ENCODE measurements around the gene E2F7. TPM values are rescaled to one million over a fixed set of nuclear protein-coding genes. Genes with fewer than 3 reads are reported as not detected.
"Not testable (repeated sequence)": the region's sequence is repeated elsewhere in the genome, so short reads cannot be mapped to it uniquely, and the experiment has no call there.

Gene E2F7, protein sequence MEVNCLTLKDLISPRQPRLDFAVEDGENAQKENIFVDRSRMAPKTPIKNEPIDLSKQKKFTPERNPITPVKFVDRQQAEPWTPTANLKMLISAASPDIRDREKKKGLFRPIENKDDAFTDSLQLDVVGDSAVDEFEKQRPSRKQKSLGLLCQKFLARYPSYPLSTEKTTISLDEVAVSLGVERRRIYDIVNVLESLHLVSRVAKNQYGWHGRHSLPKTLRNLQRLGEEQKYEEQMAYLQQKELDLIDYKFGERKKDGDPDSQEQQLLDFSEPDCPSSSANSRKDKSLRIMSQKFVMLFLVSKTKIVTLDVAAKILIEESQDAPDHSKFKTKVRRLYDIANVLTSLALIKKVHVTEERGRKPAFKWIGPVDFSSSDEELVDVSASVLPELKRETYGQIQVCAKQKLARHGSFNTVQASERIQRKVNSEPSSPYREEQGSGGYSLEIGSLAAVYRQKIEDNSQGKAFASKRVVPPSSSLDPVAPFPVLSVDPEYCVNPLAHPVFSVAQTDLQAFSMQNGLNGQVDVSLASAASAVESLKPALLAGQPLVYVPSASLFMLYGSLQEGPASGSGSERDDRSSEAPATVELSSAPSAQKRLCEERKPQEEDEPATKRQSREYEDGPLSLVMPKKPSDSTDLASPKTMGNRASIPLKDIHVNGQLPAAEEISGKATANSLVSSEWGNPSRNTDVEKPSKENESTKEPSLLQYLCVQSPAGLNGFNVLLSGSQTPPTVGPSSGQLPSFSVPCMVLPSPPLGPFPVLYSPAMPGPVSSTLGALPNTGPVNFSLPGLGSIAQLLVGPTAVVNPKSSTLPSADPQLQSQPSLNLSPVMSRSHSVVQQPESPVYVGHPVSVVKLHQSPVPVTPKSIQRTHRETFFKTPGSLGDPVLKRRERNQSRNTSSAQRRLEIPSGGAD
- under 1 TPM; 0.16 to 0.47 TPM for total RNA-seq
- long read RNA-seq = 0 reads

DNA sequence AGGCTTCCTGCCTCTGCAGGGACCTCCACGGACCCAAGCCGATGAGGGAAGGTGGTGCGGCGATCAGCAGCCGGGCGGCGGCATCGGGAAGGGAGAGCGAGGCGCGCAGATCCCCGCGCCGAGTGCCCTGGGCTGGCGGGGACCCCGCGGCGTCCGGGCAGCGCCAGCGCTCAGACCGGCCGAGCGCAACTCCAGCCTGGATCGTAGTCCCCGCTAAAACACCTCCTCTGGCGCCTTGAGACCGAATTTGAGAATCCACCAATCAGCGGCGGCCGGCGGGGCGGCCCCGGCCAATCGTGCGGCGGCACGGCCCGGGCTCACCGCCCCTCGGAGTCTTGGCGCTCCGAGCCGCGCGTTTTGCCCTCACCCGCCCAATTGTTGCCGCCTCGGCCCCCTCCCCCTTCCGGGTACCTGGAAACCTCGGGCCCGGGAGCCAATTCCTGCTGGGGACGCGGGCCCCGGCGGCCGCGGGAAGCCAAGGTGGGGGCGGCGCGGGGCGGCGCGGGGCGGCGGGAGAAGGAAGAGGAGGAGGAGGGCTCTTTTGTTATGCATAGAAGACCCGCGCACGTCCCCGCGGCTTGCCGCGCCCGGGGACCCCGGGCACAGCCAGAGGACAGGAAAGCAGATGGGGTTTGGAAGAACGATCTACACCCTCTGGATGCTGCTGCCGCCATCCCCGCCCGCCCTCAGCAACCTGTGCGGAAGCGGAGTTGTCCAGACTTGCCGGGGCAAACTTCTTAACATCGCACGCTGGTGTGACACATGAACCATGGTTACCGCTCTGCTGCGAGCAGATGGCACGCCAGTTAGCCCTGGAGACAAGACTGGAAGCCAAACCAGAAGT, at the start of gene E2F7:
Gene E2F7 (minus strand): TSS at position 209 of the 844 bp plus-strand sequence. CDS start 934 bp downstream, outside the sequence.
- peak; percentile 99 for ATAC-seq
- intact Hi-C loops (cut with DNase I) = no loop called here
- DNase-seq = peak; percentile 89

DNA sequence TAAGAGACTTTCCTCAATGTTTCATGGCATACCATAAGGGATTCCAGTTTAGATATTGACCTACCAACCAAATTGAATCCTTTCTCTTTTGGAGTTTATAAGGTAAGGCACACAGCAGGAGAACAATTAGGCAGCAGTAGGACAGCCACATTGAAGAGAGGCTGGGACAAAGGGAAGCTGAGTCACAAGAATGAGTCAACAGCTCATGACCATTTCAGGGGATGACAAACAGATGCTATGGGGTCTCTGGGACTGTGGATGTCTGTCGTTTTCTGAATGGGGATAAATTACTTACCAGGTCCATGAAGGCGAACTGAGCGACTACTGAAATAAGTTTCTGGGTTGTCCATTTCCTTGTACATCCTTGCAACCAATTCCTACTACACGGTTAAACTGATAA, 48.6 kb upstream of the E2F7 start:
- ATAC-seq = no peak
- intact Hi-C loops (cut with DNase I) = no loop called here
- DNase-seq = no peak

DNA sequence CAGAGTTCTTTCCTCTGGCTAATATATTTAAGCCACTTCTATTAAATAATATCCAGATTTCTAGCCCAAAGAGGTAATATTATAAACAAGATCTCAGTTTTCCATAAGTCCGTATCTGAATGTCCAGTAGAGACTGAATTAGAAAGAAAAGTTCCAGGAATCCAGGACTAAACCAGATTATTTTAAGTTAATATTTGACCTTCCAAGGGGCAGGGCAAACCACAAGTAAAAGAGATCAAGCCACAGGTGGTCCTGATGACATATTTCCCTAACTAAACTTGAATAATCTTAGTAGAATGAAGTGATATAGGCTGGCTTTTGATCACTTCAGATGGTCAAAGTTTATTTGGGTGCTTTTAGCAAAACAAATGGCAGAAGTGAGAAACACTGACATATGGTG, 43.3 kb upstream of the E2F7 start:
- intact Hi-C loops (cut with DNase I) = no loop called here
- no peak for DNase-seq
- no peak for ATAC-seq

DNA sequence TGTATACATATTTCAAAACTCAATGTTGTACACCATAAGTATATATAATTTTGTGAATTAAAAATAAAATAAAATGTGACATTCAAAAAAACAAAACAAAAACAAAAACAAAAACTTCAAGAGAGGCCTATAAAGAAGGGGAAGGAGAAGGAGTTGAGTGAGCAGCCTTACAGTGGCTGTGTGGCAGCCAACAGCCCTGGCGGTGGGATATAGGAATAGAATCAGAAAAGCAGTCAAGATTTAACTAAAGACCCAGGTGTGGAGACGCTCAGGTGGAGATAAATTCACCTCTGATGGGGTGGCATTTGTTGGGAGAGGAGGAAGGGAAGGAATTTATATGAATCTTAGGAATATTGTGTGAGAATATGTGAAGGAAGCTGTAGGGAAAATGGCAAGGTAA, 41.8 kb upstream of the E2F7 start:
- ATAC-seq (no peak), DNase-seq (no peak)
- intact Hi-C loops (cut with DNase I) = no loop called here

DNA sequence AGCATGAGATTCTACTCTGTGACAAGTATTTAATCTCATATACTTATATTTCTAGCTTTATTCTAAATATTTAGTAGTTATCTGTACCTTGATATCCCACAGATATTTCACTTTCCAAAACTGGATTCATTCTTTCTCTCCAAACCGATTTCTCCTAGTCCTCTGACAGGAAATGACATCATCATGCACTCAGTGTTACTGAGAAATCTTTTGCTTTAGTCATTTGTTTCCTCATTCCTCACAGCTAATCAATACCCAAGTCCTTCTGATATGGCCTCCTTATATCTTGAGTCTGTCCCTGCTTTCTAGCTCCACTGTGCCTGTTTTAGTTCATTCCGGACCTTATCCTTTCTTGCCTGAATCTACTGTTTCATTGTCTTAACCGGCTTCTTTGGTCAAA, 39.4 kb upstream of the E2F7 start:
- no peak for DNase-seq
- ATAC-seq = no peak
- intact Hi-C loops (cut with DNase I) = no loop called here

DNA sequence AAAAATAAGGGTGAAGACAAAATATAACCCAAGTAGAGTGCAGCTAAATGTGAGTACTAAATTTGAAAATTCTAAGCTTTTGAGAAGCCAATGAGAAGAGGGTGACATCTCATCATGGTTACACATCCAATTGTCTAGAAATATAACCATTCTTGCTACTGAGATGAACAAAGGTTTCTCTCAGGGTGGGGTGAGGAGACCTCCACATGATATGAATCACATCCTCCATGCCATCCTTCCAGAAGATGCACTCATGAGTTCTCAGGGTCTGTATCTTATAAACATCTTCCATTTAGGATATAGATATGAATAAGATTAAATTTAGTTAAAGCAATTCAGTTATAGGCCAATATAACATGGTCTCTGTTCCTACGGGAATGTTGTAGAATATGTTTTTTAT, 38.9 kb upstream of the E2F7 start:
- ATAC-seq = no peak
- intact Hi-C loops (cut with DNase I) = no loop called here
- DNase-seq = no peak

DNA sequence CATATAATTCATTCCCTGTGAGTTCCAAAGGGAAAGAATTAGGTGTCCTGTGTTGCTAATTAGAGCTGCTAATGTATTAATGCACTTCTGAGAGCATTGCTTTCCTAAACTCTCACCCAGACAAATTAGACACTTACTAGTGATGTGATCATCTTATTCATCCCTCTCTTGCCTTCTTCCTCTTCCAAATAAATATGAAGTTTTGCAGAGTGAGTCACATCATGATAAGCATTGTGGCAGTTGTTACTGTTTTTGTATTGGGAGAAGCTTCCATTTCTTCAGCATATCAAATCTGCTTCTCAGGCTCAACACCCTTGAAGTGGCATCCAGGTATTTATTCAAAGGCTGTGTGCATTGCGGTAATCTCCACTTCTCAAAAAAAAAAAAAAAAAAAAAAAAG, 37.3 kb upstream of the E2F7 start:
- no peak for ATAC-seq

DNA sequence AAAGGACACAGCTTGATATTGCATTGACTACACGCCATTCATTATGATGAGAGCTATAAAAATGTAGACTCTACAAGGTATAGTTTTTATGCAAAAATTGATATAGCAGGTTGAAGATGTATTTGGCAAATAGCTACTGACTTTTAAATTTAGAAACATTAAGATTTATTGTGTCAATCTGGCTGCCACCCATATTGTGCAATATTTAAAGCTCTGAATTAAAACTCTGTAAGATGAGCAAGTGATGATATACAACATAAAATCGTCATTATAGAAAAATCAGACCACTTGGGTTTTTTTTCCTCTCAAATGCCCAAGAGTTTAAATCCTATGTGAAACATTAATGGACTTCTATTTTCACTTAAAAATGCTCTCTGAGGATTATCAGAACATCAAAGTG, 36.8 kb upstream of the E2F7 start:
- intact Hi-C loops (cut with DNase I) = no loop called here
- ATAC-seq (no peak), DNase-seq (no peak)

More for the DNA sequence above, 37.3 kb upstream of the E2F7 start:
- no peak for DNase-seq
- intact Hi-C loops (cut with DNase I) = no loop called here

DNA sequence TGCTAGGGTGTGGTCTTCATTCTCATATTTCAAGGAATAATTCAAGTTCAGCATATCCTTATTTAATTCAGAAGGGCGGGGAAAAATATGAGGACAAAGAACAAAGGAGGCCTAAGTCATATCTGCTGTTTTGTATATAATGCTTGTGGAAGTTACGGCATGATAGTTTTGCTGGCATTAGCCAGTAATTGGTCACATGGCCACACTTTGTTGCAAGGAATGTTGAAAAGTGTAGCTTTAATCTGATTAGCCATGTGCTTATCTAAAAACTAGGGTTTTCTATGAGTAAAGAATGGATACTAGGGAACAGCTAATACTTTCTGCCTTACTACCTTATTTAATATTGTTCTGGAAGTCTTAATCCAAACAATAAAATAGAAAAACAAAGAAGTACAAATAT, 34.4 kb upstream of the E2F7 start:
- ATAC-seq (no peak), DNase-seq (no peak)
- intact Hi-C loops (cut with DNase I) = no loop called here

DNA sequence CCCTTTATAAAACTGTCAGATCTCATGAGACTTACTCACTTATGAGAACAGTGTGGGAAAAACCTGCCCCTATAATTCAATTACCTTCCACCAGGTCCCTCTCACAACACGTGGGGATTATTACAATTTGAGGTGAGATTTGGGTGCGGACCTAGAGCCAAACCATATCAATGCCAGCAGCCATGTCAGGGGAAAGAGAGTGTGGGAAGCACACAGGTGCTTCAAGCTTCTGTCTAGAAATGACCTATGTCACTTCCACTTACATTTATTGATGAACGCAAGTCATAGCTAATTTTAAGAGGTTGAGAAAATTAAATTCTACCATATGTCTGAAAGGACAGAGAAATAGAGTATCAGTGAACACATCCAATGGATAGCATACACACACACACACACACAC, 32.5 kb upstream of the E2F7 start:
- ATAC-seq (no peak), DNase-seq (no peak)
- intact Hi-C loops (cut with DNase I) = no loop called here

DNA sequence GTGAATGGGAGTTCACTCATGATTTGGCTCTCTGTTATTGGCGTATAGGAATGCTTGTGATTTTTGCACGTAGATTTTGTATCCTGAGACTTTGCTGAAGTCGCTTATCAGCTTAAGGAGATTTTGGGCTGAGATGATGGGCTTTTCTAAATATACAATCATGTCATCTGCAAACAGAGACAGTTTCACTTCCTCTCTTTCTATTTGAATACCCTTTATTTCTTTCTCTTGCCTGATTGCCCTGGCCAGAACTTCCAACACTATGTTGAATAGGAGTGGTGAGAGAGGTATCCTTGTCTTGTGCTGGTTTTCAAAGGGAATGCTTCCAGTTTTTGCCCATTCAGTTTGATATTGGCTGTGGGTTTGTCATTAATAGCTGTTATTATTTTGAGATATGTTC, 26.9 kb upstream of the E2F7 start:
- intact Hi-C loops (cut with DNase I); ATAC-seq; DNase-seq: not testable (repeated sequence)

DNA sequence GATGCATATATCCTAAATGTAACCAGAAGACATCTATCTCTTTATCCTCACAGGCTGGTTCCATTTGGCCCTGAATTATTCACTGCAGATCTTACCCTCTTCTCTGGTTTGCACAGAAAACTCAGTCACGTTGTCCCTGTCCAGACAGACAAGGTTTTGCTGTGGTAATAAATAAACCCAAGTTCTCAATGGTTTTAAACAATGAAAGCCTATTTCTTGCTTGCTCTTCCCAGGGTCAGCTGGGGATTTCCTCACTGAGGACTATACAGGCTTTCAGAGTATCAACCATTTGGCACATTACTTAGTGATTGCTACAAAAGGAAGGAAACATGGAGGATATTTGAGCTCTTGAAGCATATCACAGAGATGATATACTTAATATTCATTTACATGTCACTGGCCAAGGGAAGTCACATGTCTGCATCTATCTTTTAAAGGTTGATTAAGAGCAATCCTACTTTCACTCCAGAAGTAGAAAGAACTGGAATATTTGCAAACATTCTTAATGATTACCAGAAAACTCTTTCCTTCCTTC, 24.4 kb upstream of the E2F7 start:
- no peak for DNase-seq
- ATAC-seq = no peak
- intact Hi-C loops (cut with DNase I) = no loop called here

DNA sequence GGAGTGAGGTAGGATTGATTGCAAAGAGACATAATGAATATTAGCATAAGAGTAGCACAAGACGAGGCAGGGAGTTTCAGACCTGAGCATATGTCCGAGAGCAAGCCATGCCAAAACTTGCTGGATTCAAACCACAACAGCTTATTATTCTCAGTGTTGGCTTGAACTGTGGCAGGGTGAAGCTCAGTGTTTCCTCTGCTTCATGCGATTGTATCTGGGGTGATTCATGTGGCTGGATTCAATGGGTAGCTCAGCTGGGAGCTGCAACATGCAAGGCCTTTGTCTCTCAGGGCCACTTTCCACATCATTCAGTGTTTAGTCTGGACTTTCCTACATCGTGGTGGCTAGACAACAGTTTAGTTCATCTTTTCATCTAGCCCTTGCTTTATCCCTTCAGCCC, 22.1 kb upstream of the E2F7 start:
- intact Hi-C loops (cut with DNase I) = no loop called here
- peak in 1 of 2 donors; percentile 76 for ATAC-seq

DNA sequence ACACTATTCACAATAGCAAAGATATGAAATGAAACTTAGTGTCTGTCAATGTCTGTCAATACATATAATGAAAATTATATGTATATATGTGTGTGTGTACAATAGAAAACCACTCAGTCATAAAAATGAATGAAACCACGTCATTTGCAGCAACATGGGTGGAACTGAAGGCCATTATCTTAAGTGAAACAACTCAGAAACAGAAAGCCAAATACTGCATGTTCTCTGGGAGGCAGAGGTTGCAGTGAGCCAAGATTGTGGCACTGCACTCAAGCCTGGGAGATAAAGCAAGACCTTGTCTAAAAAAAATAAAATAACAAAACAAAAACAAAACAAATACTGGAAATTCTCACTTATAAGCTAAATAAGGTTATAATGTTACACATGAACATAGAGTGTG, 16.7 kb upstream of the E2F7 start:
- intact Hi-C loops (cut with DNase I) = no loop called here
- no peak for ATAC-seq

More for the DNA sequence above, 22.1 kb upstream of the E2F7 start:
- DNase-seq = no peak

DNA sequence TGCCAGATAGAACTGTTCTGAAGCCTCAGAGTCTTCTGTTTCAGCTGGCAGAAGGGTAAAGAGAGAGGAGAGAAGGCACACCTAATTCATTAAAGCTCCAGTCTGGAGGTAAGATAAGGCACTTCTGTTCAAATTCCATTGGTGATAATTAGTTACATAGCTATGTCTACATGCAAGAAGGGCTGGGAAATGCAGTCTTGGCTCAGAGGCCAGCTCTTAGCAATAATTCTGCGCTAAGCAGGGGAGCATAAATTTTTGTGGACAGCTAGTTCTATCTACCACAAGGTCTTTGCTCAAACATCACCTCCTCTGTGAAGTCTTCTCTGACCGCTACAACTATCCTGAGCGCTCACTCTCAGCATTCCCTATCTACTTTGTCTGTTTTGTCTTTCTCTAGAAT, 14.3 kb upstream of the E2F7 start:
- DNase-seq (no peak), ATAC-seq (no peak)
- intact Hi-C loops (cut with DNase I) = no loop called here

More for the DNA sequence above, 16.7 kb upstream of the E2F7 start:
- DNase-seq = no peak

DNA sequence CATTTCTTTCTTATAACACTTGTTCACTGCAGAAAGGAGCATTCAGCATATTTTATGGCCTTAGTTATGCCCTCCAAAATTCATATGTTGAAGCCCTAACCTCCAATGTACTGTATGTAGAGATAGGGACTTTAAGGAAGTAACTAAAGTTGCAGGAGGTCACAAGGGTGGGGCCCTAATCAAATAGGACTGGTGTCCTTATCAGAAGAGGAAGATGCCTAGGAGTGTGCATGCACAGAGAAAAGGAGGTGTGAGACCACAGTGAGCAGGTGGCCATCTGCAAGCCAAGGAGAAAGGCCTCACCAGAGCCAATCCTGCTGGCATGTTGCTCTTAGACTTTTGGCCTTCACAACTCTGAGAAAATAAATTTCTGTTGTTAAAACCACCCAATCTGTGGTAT, 12.9 kb upstream of the E2F7 start:
- no peak for DNase-seq
- intact Hi-C loops (cut with DNase I) = no loop called here
- ATAC-seq = no peak

DNA sequence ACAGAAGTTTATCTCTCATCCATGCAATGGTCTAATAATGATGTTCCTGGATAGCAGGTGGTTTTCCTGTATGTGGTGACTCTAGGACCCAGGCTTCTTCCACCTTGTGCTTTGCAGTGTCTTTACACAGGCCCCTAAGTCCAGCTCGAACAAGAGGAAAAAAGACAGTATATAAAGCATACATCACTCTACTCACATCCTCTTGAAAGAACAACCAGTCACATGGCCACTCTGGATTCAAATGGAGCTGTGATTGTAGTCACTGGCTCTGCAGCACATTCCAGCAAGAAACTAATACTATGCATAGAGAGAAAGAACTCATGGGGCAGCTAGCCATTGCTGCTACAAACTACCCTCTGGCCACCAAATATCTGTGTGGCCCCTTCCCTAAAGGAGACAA, 11.5 kb upstream of the E2F7 start:
- intact Hi-C loops (cut with DNase I) = no loop called here
- ATAC-seq (no peak), DNase-seq (no peak)

DNA sequence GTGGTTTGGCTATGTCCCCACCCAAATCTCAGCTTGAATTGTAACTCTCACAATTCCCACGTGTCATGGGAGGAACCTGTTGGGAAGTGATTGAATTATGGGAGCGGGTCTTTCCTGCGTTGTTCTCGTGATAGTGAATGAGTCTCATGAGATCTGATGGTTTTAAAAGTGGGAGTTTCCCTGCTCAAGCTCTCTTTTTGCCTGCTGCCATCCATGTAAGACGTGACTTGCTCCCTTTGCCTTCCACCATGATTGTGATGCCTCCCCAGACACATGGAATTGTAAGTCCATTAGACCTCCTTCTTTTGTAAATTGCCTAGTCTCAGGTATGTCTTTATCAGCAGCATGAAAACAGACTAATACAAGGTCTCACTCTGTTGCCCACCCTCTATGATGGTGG, 8.5 kb upstream of the E2F7 start:
- ATAC-seq; DNase-seq; intact Hi-C loops (cut with DNase I): not testable (repeated sequence)

DNA sequence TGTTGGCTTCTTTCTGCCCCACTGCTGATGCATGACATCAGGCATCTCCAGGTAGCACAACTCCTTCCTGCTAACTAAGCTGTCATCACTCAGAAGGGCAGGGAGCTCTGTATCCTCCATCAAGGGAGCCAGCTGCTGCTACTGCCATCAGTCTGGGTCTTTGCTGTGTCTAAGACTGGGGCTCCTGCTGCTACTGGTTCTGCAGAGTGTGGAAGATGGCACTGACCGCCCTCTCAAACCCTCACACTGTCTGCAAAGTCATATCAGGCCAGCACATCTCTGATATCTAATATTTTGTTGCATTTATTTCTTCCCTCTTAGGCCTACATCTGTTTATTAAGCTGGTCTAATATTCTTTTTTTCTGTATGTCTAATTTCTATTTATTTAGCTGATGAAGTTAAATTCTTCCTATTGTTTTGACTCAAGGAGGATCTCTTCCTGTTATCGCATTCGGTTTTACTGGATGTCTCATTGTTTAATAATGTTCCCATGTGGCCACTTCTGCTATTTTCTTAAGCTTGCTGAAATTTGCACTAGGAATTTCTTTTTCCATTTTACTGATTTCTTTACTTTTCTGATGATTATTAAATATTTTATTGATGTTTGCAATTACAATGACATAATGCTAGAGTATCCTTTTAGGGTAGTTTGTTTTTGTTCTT, 7.6 kb upstream of the E2F7 start:
- no peak for DNase-seq
- intact Hi-C loops (cut with DNase I) = no loop called here
- ATAC-seq = no peak
